Jurkat, Clone E6-1 (cell line): ENCODE data around the gene GPN2.
"Not testable (repeated sequence)": the region's sequence is repeated elsewhere in the genome, so short reads cannot be mapped to it uniquely, and the experiment has no call there.

Experiments
- DNase-seq: peaks from one replicate; pipeline ENCODE4 v3.0.0-alpha.2; 2011; ENCODE audit warnings: low read depth, low spot score
- H3K4me3 ChIP-seq: 2 replicates; pipeline ENCODE4 v1.5.1; 2011; ENCODE audit warnings: mild to moderate bottlenecking, low read length, control low read depth, moderate library complexity

GPN2 gene

GRCh38 chr1:26861889-26862378 is 28.1 kb downstream of the GPN2 start:
- DNase-seq, result no peak
- no peak overlapping the region for H3K4me3 ChIP-seq

GRCh38 chr1:26861286-26861701 is 28.8 kb downstream of the GPN2 start:
- DNase-seq, result no peak
- H3K4me3 ChIP-seq, result no peak overlapping the region

GRCh38 chr1:26858891-26859640 is 31.0 kb downstream of the GPN2 start:
- H3K4me3 ChIP-seq, result no peak overlapping the region
- DNase-seq, result no peak

GRCh38 chr1:26858160-26858559 is 31.9 kb downstream of the GPN2 start:
- no peak overlapping the region for H3K4me3 ChIP-seq
- DNase-seq, result no peak

- no peak for DNase-seq
- no peak overlapping the region for H3K4me3 ChIP-seq
These were observed 32.5 kb downstream of the GPN2 start for GRCh38 chr1:26857473-26858060.

- H3K4me3 ChIP-seq, result no peak overlapping the region
- no peak for DNase-seq
These were observed 33.2 kb downstream of the GPN2 start for GRCh38 chr1:26856604-26857469.

- no peak overlapping the region for H3K4me3 ChIP-seq
- DNase-seq, result no peak
These were observed 33.9 kb downstream of the GPN2 start for GRCh38 chr1:26856181-26856580.

- no peak overlapping the region for H3K4me3 ChIP-seq
- no peak for DNase-seq
These were observed 34.4 kb downstream of the GPN2 start for GRCh38 chr1:26855636-26856035.

- DNase-seq, result no peak
- no peak overlapping the region for H3K4me3 ChIP-seq
These were observed 35.2 kb downstream of the GPN2 start for GRCh38 chr1:26854906-26855305.

GRCh38 chr1:26853600-26853999 is 36.5 kb downstream of the GPN2 start:
- DNase-seq, result no peak

GRCh38 chr1:26853156-26853555 is 36.9 kb downstream of the GPN2 start:
- DNase-seq, result peak; percentile 46
- H3K4me3 ChIP-seq, result no peak overlapping the region

More at GRCh38 chr1:26853600-26853999, 36.5 kb downstream of the GPN2 start:
- H3K4me3 ChIP-seq, result no peak overlapping the region

GRCh38 chr1:26852701-26853100 is 37.4 kb downstream of the GPN2 start:
- no peak for DNase-seq
- H3K4me3 ChIP-seq, result no peak overlapping the region

GRCh38 chr1:26851106-26851684 is 38.9 kb downstream of the GPN2 start:
- no peak overlapping the region for H3K4me3 ChIP-seq
- DNase-seq, result no peak

GRCh38 chr1:26848941-26849774 is 40.9 kb downstream of the GPN2 start:
- no peak overlapping the region for H3K4me3 ChIP-seq
- DNase-seq, result no peak

GRCh38 chr1:26848499-26848898 is 41.6 kb downstream of the GPN2 start:
- H3K4me3 ChIP-seq, result no peak overlapping the region
- DNase-seq, result no peak

GRCh38 chr1:26847826-26848225 is 42.3 kb downstream of the GPN2 start:
- not testable (repeated sequence) for DNase-seq, H3K4me3 ChIP-seq

GRCh38 chr1:26844424-26845196 is 45.5 kb downstream of the GPN2 start:
- H3K4me3 ChIP-seq, result no peak overlapping the region
- DNase-seq, result no peak

- no peak overlapping the region for H3K4me3 ChIP-seq
- no peak for DNase-seq
These were observed 50.3 kb downstream of the GPN2 start for GRCh38 chr1:26839779-26840178.
